ENCODE data around the gene RAB44. TPM values are rescaled to one million over a fixed set of nuclear protein-coding genes. Genes with fewer than 3 reads are reported as not detected.
"Not testable (repeated sequence)": the region's sequence is repeated elsewhere in the genome, so short reads cannot be mapped to it uniquely, and the experiment has no call there.

Gene RAB44
- total RNA-seq, 1 donor from 2014 or later: 0.95 TPM

DNA sequence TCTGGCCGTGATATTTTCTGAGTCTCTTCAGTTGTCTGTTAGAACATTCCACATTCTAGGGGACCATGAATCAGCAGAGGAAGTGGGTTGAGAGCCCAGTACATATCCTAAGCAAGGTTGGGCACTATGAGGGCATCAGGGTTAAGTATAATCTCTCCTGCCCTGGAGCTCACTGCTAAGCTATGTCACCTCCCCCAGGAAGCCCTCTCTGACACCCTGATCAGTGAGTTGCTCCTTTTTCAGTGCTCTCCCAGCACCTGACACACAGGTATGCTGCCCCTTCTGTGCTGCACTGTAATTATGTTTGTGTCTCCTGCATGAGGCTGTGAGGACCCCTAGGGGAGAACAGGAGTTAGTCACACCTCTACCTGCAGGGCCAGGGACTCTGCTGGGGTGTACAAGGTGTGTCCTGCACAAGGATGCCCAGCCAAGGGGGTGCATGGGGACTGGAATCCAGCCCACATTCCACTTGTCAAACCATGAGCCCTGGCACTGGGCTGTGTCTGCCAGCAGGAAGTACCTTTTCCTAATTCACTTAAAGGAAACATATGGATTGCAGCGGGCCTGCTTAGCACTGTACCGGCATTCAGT lies 3.9 kb downstream of the RAB44 start:
- Histone ChIP-seq H3K4me1 (no peaks in the 10 kb centered on the region), H3K36me3 (no peaks in the 10 kb centered on the region), H3K9me3 (no peaks in the 10 kb centered on the region), H3K4me3 (no peak overlapping the region), H3K27ac (no peak overlapping the region), H3K27me3 (ENCODE audit: low read depth) (no peaks in the 10 kb centered on the region)
- intact Hi-C loops (cut with DNase I): no loop called here
- ATAC-seq: peak; percentile 39 to 69
- TF ChIP-seq, protein P1, sequence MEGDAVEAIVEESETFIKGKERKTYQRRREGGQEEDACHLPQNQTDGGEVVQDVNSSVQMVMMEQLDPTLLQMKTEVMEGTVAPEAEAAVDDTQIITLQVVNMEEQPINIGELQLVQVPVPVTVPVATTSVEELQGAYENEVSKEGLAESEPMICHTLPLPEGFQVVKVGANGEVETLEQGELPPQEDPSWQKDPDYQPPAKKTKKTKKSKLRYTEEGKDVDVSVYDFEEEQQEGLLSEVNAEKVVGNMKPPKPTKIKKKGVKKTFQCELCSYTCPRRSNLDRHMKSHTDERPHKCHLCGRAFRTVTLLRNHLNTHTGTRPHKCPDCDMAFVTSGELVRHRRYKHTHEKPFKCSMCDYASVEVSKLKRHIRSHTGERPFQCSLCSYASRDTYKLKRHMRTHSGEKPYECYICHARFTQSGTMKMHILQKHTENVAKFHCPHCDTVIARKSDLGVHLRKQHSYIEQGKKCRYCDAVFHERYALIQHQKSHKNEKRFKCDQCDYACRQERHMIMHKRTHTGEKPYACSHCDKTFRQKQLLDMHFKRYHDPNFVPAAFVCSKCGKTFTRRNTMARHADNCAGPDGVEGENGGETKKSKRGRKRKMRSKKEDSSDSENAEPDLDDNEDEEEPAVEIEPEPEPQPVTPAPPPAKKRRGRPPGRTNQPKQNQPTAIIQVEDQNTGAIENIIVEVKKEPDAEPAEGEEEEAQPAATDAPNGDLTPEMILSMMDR (IDR thresholded peaks at IDR 0.05): no peak
- DNase-seq: no peak

DNA sequence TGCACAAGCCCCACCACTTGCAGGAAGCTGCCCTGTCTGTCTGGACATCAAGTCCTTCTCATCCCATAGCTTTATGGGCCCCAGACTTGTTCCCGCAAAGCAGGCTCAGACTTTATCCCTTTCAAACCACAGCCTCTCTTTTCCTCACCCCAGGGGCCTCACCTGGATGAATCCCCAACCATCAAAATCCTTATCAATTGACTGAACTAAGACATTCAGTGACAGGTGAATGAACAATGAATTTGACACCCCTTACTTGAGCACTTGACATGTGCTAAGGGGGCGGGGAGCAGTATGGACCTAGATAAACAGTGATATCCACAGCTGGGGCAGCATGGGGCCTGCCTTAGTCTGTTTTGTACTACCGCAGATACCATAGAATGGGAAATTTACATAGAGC lies 5.0 kb downstream of the RAB44 start:
- TF ChIP-seq, protein P1 (IDR thresholded peaks at IDR 0.05): no peak
- Histone ChIP-seq H3K27ac (no peak overlapping the region), H3K36me3 (no peaks in the 10 kb centered on the region), H3K4me1 (no peaks in the 10 kb centered on the region), H3K9me3 (no peaks in the 10 kb centered on the region), H3K4me3 (no peak overlapping the region), H3K27me3 (ENCODE audit: low read depth) (no peaks in the 10 kb centered on the region)
- intact Hi-C loops (cut with DNase I): no loop called here
- DNase-seq (no peak), ATAC-seq (no peak)

DNA sequence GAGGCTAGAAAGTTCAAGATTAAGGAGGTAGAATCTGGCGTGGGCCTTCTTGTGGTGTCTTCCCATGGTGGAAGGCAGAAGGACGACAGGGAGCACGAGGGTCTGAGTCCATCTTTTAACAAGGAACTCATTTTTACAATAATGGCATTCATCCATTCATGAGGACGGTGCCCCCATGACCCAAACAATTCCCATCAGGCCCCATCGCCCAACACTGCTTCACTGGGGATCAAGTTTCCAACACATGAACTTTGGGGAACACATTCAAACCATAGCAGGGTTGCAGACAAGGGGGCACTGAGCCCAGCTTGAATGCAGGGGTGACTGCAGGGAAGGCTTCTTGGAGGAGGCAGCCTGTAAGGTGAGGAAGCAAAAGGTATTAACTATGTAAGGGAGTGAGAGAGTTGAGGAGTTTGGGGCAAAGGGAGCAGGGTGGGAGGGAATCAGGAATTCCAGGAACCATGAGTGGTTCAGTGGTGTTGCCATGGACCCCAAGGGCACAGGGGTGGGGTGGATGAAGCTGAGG lies 5.5 kb downstream of the RAB44 start:
- Histone ChIP-seq H3K36me3 (no peaks in the 10 kb centered on the region), H3K4me3 (no peak overlapping the region), H3K9me3 (no peaks in the 10 kb centered on the region), H3K4me1 (no peaks in the 10 kb centered on the region), H3K27ac (no peak overlapping the region), H3K27me3 (ENCODE audit: low read depth) (no peaks in the 10 kb centered on the region)
- TF ChIP-seq, protein P1 (IDR thresholded peaks at IDR 0.05): no peak
- ATAC-seq: no peak
- intact Hi-C loops (cut with DNase I): no loop called here
- DNase-seq: no peak

DNA sequence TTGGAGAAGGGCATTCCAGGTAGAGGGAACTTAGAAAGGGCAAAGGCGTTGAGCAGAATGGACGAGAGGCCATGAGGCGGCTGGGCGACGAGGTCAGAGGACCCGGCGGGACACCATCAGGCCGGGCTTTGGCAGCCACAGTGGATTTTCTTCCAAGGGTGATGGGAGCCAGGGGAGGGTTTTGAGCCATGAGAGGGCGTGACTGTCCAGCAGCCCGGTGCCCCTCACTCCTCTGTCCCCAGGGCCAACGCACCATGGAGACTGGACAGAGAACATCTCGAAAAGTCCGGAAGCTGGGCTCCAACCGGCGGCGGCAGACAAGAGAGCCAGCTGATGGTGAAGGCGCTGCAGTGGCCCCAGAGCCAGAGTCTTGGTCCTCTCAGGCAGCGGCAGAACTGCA lies 6.4 kb downstream of the RAB44 start:
- H3K36me3 ChIP-seq: no peaks in the 10 kb centered on the region
- H3K4me3 ChIP-seq: no peak overlapping the region
- H3K27me3 ChIP-seq (ENCODE audit: low read depth): no peaks in the 10 kb centered on the region
- no peak overlapping the region for H3K27ac ChIP-seq
- H3K9me3 ChIP-seq: no peaks in the 10 kb centered on the region
- intact Hi-C loops (cut with DNase I): no loop called here
- TF ChIP-seq, protein P1 (IDR thresholded peaks at IDR 0.05): no peak
- ATAC-seq (no peak), DNase-seq (no peak)
- no peaks in the 10 kb centered on the region for H3K4me1 ChIP-seq

DNA sequence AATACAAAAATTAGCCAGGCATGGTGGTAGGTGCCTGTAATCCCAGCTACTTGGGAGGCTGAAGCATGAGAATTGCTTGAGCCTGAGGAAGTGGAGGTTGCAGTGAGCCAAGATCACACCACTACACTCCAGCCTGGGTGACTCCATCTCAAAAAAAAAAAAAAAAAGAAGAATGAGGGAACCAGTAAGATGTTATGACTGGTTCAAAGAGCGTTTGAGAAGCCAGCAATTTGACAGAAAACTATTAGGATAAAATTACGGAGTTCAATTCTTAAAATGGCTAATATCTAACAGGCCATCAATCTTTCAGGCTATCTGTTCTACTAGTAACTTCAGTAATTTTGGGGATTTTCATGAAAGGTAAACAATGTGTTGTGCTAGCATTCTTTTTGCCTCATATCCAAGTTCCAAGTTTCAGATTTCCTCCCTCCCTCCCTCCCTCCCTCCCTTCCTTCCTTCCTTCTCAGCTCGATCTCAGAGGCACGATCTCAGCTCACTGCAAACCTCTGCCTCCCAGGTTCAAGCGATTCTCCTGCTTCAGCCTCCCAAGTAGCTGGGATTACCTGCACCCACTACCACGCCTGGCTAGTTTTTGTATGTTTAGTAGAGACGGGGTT lies 7.4 kb downstream of the RAB44 start:
- intact Hi-C loops (cut with DNase I); ATAC-seq; H3K36me3 ChIP-seq; H3K4me1 ChIP-seq; DNase-seq; H3K4me3 ChIP-seq; H3K9me3 ChIP-seq; H3K27me3 ChIP-seq (ENCODE audit: low read depth); H3K27ac ChIP-seq: not testable (repeated sequence)

DNA sequence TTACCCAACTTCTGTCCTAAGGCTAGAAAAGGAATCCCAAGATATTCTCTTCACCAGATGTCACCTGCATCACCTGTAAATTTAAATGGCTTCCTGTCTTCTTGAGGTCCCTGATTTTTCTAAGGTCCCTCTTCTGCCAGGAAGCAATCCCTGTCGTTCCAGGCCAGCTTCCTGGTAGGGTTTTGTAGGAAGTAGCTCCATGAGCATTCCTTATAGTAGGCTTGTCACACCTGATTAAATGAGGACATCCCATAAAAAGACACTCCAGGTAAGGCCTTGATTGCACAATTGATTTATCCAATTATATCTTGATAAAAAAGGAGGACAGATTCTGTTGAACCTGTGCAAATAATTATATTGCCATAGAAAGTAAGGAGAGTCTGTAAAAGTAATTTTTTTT lies 8.7 kb downstream of the RAB44 start:
- Histone ChIP-seq H3K4me1 (no peaks in the 10 kb centered on the region), H3K27me3 (ENCODE audit: low read depth) (no peaks in the 10 kb centered on the region), H3K9me3 (no peaks in the 10 kb centered on the region), H3K36me3 (no peaks in the 10 kb centered on the region), H3K4me3 (no peak overlapping the region), H3K27ac (no peak overlapping the region)
- TF ChIP-seq, protein P1 (IDR thresholded peaks at IDR 0.05): no peak
- intact Hi-C loops (cut with DNase I): no loop called here
- DNase-seq (no peak), ATAC-seq (no peak)

All from lower lobe of right lung (tissue), 2 donors.